Activated CD4-positive, alpha-beta memory T cell treated with anti-CD3 and anti-CD28 coated beads for 36 hours (primary cell): Measurements from ENCODE around the gene CAMKK1. TPM values are rescaled to one million over a fixed set of nuclear protein-coding genes. Genes with fewer than 3 reads are reported as not detected.

Experiments used
- CTCF ChIA-PET: fragments of 350-600 bp; sonication (Branson Sonifier 250); formaldehyde crosslinking; loops from one replicate; lab custom pipeline; 2021; ENCODE audit warnings: antibody characterized with exemption, inconsistent platforms; lab: Charles Lee
- POLR2A ChIA-PET: fragments of 350-600 bp; sonication (Branson Sonifier 250); formaldehyde crosslinking; loops from one replicate; lab custom pipeline; 2021; ENCODE audit warnings: antibody characterized with exemption; lab: Charles Lee
- DNase-seq: peaks from one replicate; pipeline ENCODE4 v3.0.0-alpha.2; 2020
- H3K27ac Mint-ChIP-seq: one replicate; pipeline ENCODE4 v1.8.0; 2021; ENCODE audit warnings: mixed read lengths
- H3K27me3 Mint-ChIP-seq: one replicate; pipeline ENCODE4 v1.8.0; 2021; ENCODE audit warnings: mixed read lengths
- H3K36me3 Mint-ChIP-seq: one replicate; pipeline ENCODE4 v1.8.0; 2021; ENCODE audit warnings: mixed read lengths
- H3K4me1 Mint-ChIP-seq: one replicate; pipeline ENCODE4 v1.8.0; 2021; ENCODE audit warnings: low read depth, mixed read lengths
- H3K4me3 Mint-ChIP-seq: one replicate; pipeline ENCODE4 v1.8.0; 2021; ENCODE audit warnings: mild to moderate bottlenecking, mixed read lengths
- H3K9me3 Mint-ChIP-seq: one replicate; pipeline ENCODE4 v1.8.0; 2021; ENCODE audit warnings: mixed read lengths
- intact Hi-C: fragments of 100-400 bp; cut with micrococcal nuclease; formaldehyde crosslinking; loops from one replicate; pipeline ENCODE4 v1.15.1; 2023
- total RNA-seq, 2 experiments: library from RNA; stranded (reverse); gene quantifications; one replicate each; pipeline ENCODE4 v1.2.3, GENCODE V29; 2021

Gene CAMKK1
- total RNA-seq, 2 experiments from 2014 or later = 3.3 to 3.9 TPM

- DNase-seq = no peak
- ChIA-PET POLR2A (no interaction called here), CTCF (interaction anchor here (1.1 to 1.9 kb wide), 4 partner anchors 61 to 169 kb away, joined by 3 to 7 read pairs (median 4); partner anchors contain the start of gene NCBP3)
- intact Hi-C loops = no loop called here
- Mint-ChIP-seq H3K27me3 (no peaks in the 10 kb centered on the region), H3K36me3 (no peaks in the 10 kb centered on the region), H3K4me1 (peaks cover 15% of the 10 kb centered on the region), H3K4me3 (no peak overlapping the region), H3K9me3 (no peaks in the 10 kb centered on the region), H3K27ac (no peak overlapping the region)
Observed at GRCh38 chr17:3906881-3907280, 14.0 kb upstream of the CAMKK1 start.

GRCh38 chr17:3905017-3905520 lies 12.2 kb upstream of the CAMKK1 start:
- H3K4me1 Mint-ChIP-seq = no peaks in the 10 kb centered on the region
- no peak for DNase-seq
- ChIA-PET POLR2A (no interaction called here), CTCF (interaction anchor here (1.4 to 2.6 kb wide), 2 partner anchors 9 to 167 kb away, joined by 6 to 17 read pairs; no protein-coding TSS in a partner anchor)
- H3K9me3 Mint-ChIP-seq = no peaks in the 10 kb centered on the region
- no peaks in the 10 kb centered on the region for H3K36me3 Mint-ChIP-seq
- H3K27me3 Mint-ChIP-seq = no peaks in the 10 kb centered on the region
- no peak overlapping the region for H3K4me3 Mint-ChIP-seq
- intact Hi-C loops = no loop called here
- no peak overlapping the region for H3K27ac Mint-ChIP-seq

GRCh38 chr17:3904501-3904900 lies 11.6 kb upstream of the CAMKK1 start:
- H3K27ac Mint-ChIP-seq = no peak overlapping the region
- H3K4me1 Mint-ChIP-seq = no peaks in the 10 kb centered on the region
- DNase-seq = no peak
- no peaks in the 10 kb centered on the region for H3K9me3 Mint-ChIP-seq
- no peak overlapping the region for H3K4me3 Mint-ChIP-seq
- intact Hi-C loops = no loop called here
- H3K27me3 Mint-ChIP-seq = no peaks in the 10 kb centered on the region
- CTCF ChIA-PET = interaction anchor here (1.4 to 2.6 kb wide), 2 partner anchors 9 to 167 kb away, joined by 6 to 17 read pairs; no protein-coding TSS in a partner anchor
- H3K36me3 Mint-ChIP-seq = no peaks in the 10 kb centered on the region
- POLR2A ChIA-PET = no interaction called here

GRCh38 chr17:3903881-3904290 lies 11.0 kb upstream of the CAMKK1 start:
- H3K27ac Mint-ChIP-seq = no peak overlapping the region
- ChIA-PET CTCF (interaction anchor here (1.0 to 2.6 kb wide), 2 partner anchors 10 to 141 kb away, joined by 3 to 17 read pairs; no protein-coding TSS in a partner anchor), POLR2A (no interaction called here)
- no peaks in the 10 kb centered on the region for H3K9me3 Mint-ChIP-seq
- H3K27me3 Mint-ChIP-seq = no peaks in the 10 kb centered on the region
- H3K36me3 Mint-ChIP-seq = no peaks in the 10 kb centered on the region
- H3K4me1 Mint-ChIP-seq = no peaks in the 10 kb centered on the region
- DNase-seq = no peak
- intact Hi-C loops = no loop called here
- H3K4me3 Mint-ChIP-seq = no peak overlapping the region

GRCh38 chr17:3903051-3903825 lies 10.4 kb upstream of the CAMKK1 start:
- no peak for DNase-seq
- Mint-ChIP-seq H3K4me3 (no peak overlapping the region), H3K27me3 (no peaks in the 10 kb centered on the region), H3K36me3 (no peaks in the 10 kb centered on the region), H3K4me1 (no peaks in the 10 kb centered on the region), H3K27ac (no peak overlapping the region), H3K9me3 (no peaks in the 10 kb centered on the region)
- ChIA-PET POLR2A (no interaction called here), CTCF (interaction anchor here (1.0 to 4.0 kb wide), 3 partner anchors 10 to 140 kb away, joined by 3 to 22 read pairs (median 17); no protein-coding TSS in a partner anchor)
- intact Hi-C loops = no loop called here

- H3K27ac Mint-ChIP-seq = no peak overlapping the region
- ChIA-PET CTCF (interaction anchor here (1.6 to 4.0 kb wide), 2 partner anchors 13 to 37 kb away, joined by 3 to 22 read pairs; no protein-coding TSS in a partner anchor), POLR2A (no interaction called here)
- no peaks in the 10 kb centered on the region for H3K27me3 Mint-ChIP-seq
- intact Hi-C loops = no loop called here
- DNase-seq = no peak
- H3K36me3 Mint-ChIP-seq = no peaks in the 10 kb centered on the region
- no peaks in the 10 kb centered on the region for H3K9me3 Mint-ChIP-seq
- H3K4me3 Mint-ChIP-seq = no peak overlapping the region
- H3K4me1 Mint-ChIP-seq = no peaks in the 10 kb centered on the region
Observed at GRCh38 chr17:3900646-3901045, 7.8 kb upstream of the CAMKK1 start.

GRCh38 chr17:3897731-3898130 lies 4.9 kb upstream of the CAMKK1 start:
- intact Hi-C loops = no loop called here
- H3K27me3 Mint-ChIP-seq = no peaks in the 10 kb centered on the region
- H3K4me3 Mint-ChIP-seq = no peak overlapping the region
- DNase-seq = no peak
- CTCF ChIA-PET = interaction anchor here (0.8 to 1.2 kb wide), 2 partner anchors 37 to 160 kb away, joined by 3 read pairs; no protein-coding TSS in a partner anchor
- no peaks in the 10 kb centered on the region for H3K36me3 Mint-ChIP-seq
- POLR2A ChIA-PET = no interaction called here
- peaks cover 9% of the 10 kb centered on the region for H3K4me1 Mint-ChIP-seq
- H3K27ac Mint-ChIP-seq = no peak overlapping the region
- no peaks in the 10 kb centered on the region for H3K9me3 Mint-ChIP-seq

GRCh38 chr17:3896968-3897235 lies 4.0 kb upstream of the CAMKK1 start:
- Mint-ChIP-seq H3K4me3 (no peak overlapping the region), H3K36me3 (no peaks in the 10 kb centered on the region), H3K27me3 (no peaks in the 10 kb centered on the region), H3K27ac (no peak overlapping the region), H3K4me1 (peaks cover 11% of the 10 kb centered on the region), H3K9me3 (no peaks in the 10 kb centered on the region)
- ChIA-PET POLR2A (no interaction called here), CTCF (interaction anchor here (1.2 kb wide), 1 partner anchor 36 kb away, joined by 3 read pairs; no protein-coding TSS in a partner anchor)
- intact Hi-C loops = no loop called here
- DNase-seq = no peak

- Mint-ChIP-seq H3K9me3 (no peaks in the 10 kb centered on the region), H3K4me3 (no peak overlapping the region), H3K4me1 (peaks cover 17% of the 10 kb centered on the region), H3K27ac (no peak overlapping the region), H3K36me3 (no peaks in the 10 kb centered on the region), H3K27me3 (no peaks in the 10 kb centered on the region)
- no peak for DNase-seq
- intact Hi-C loops = no loop called here
- CTCF ChIA-PET = interaction anchor here (0.9 kb wide), 1 partner anchor 18 kb away, joined by 4 read pairs; no protein-coding TSS in a partner anchor
- POLR2A ChIA-PET = no interaction called here
Observed at GRCh38 chr17:3896108-3896967, 3.5 kb upstream of the CAMKK1 start.

- intact Hi-C loops = no loop called here
- H3K9me3 Mint-ChIP-seq = no peaks in the 10 kb centered on the region
- H3K27ac Mint-ChIP-seq = no peak overlapping the region
- ChIA-PET CTCF (interaction anchor here (1.8 kb wide), 1 partner anchor 32 kb away, joined by 8 read pairs; no protein-coding TSS in a partner anchor), POLR2A (no interaction called here)
- no peaks in the 10 kb centered on the region for H3K36me3 Mint-ChIP-seq
- H3K4me3 Mint-ChIP-seq = no peak overlapping the region
- DNase-seq = no peak
- H3K4me1 Mint-ChIP-seq = peaks cover 23% of the 10 kb centered on the region
- H3K27me3 Mint-ChIP-seq = no peaks in the 10 kb centered on the region
Observed at GRCh38 chr17:3895354-3895753, 2.5 kb upstream of the CAMKK1 start.

- Mint-ChIP-seq H3K4me3 (no peak overlapping the region), H3K27ac (no peak overlapping the region), H3K36me3 (no peaks in the 10 kb centered on the region), H3K4me1 (peaks cover 27% of the 10 kb centered on the region), H3K9me3 (no peaks in the 10 kb centered on the region), H3K27me3 (no peaks in the 10 kb centered on the region)
- ChIA-PET POLR2A (no interaction called here), CTCF (interaction anchor here (1.8 to 3.4 kb wide), 3 partner anchors 19 to 50 kb away, joined by 8 to 30 read pairs (median 22); partner anchors contain the start of gene NCBP3)
- intact Hi-C loops = no loop called here
- DNase-seq = no peak
Observed at GRCh38 chr17:3894911-3895343, 2.1 kb upstream of the CAMKK1 start.
